ENCODE measurements around the gene KCNH4. TPM values are rescaled to one million over a fixed set of nuclear protein-coding genes. Genes with fewer than 3 reads are reported as not detected.

Gene KCNH4
- total and polyA plus RNA-seq, 2 of the 13 experiments (the other 11 are each of a cell fraction or from before 2014, with no cell fraction given): 0.01 to 0.09 TPM

- no peak for TF ChIP-seq ZSCAN20 (CRISPR knock-in tag; IDR thresholded peaks at IDR 0.05; ENCODE audit: borderline replicate concordance)
- TF ChIP-seq ZFAT (CRISPR knock-in tag; conservative IDR thresholded peaks at IDR 0.05): no peak
- TF ChIP-seq ZSCAN30 (CRISPR knock-in tag; IDR thresholded peaks at IDR 0.05): peak; percentile 75; the same call in 1 of the 2 replicates
- TF ChIP-seq SRY (CRISPR knock-in tag; IDR thresholded peaks at IDR 0.05): peak; percentile 58; the same call in 1 of the 2 replicates
- peak; percentile 42; the same call in 1 of the 2 replicates for TF ChIP-seq ZNF547 (CRISPR knock-in tag; IDR thresholded peaks at IDR 0.05)
- peak; percentile 80; the same call in 1 of the 2 replicates for TF ChIP-seq ERF (CRISPR knock-in tag; IDR thresholded peaks at IDR 0.05)
- peak; percentile 94 for TF ChIP-seq ZNF350 (CRISPR knock-in tag; IDR thresholded peaks at IDR 0.05; ENCODE audit: borderline replicate concordance, low read depth)
- peak; percentile 62 for TF ChIP-seq FOXP4 (CRISPR knock-in tag; IDR thresholded peaks at IDR 0.05)
- TF ChIP-seq ZNF724P (CRISPR knock-in tag; IDR thresholded peaks at IDR 0.05; ENCODE audit: borderline replicate concordance): peak; percentile 86; the same call in 1 of the 2 replicates
- TF ChIP-seq ZNF484 (CRISPR knock-in tag; IDR thresholded peaks at IDR 0.05; ENCODE audit: borderline replicate concordance, low read depth): peak; percentile 35; the same call in 1 of the 2 replicates
- 0 out of 2 replicates have a peak, but pooled peaks have one; percentile 52 for TF ChIP-seq ZNF615 (CRISPR knock-in tag; IDR thresholded peaks at IDR 0.05; ENCODE audit: borderline replicate concordance)
- peak; percentile 64; the same call in 1 of the 2 replicates for TF ChIP-seq CCDC6 (CRISPR knock-in tag; IDR thresholded peaks at IDR 0.05)
- no peak for TF ChIP-seq SOX13 (IDR thresholded peaks at IDR 0.05)
- TF ChIP-seq SOX13 (CRISPR knock-in tag; conservative IDR thresholded peaks at IDR 0.05 in 1 of 2, IDR thresholded peaks at IDR 0.05 in 1 of 2): 0 out of 4 replicates have a peak, but pooled peaks of 1 of the 2 experiments have one; percentile 20
- TF ChIP-seq ZNF17 (CRISPR knock-in tag; IDR thresholded peaks at IDR 0.05): no peak
- TF ChIP-seq ARNTL (CRISPR knock-in tag; IDR thresholded peaks at IDR 0.05): peak; percentile 72; the same call in 1 of the 2 replicates
- peak; percentile 64 for TF ChIP-seq THRA (CRISPR knock-in tag; IDR thresholded peaks at IDR 0.05; ENCODE audit: borderline replicate concordance)
- peak; percentile 43 to 56; a peak in 2 of 4 replicates for TF ChIP-seq HMGXB4 (CRISPR knock-in tag; IDR thresholded peaks at IDR 0.05; ENCODE audit: borderline replicate concordance in 1 of 2, low read depth in 1 of 2)
- peak; percentile 56; the same call in 1 of the 2 replicates for TF ChIP-seq ESRRA (CRISPR knock-in tag; IDR thresholded peaks at IDR 0.05; ENCODE audit: low read depth)
- TF ChIP-seq SOX5 (CRISPR knock-in tag; IDR thresholded peaks at IDR 0.05; ENCODE audit: borderline replicate concordance): 0 out of 2 replicates have a peak, but pooled peaks have one; percentile 28
These were observed 13.3 kb upstream of the KCNH4 start, which contains the start of gene GHDC (continued) for GRCh38 chr17:42193969-42194899.

Data from HepG2 (cell line).